ENCODE results near the gene UCN2.

UCN2 gene

DNA sequence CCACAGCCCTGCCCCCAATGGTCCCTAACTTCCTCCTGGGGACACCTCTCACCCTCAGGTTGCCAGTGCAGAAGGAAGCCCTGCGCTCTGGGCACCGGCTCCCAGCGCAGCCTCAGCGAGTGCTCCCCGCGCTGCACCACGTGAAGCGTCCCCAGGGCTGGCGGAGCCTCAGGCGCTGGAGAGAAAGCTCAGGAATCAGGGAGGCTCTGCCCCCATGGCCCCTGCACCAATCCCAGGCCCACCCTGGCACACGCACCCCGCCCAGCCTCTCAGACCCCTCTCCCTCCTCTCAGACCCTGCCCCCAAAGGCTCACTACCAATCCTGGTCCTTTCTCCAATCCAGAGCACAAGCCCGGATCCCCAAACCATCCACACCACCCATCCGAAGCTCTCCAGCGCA, 24.6 kb upstream of the UCN2 start:
- no peak for DNase-seq

DNA sequence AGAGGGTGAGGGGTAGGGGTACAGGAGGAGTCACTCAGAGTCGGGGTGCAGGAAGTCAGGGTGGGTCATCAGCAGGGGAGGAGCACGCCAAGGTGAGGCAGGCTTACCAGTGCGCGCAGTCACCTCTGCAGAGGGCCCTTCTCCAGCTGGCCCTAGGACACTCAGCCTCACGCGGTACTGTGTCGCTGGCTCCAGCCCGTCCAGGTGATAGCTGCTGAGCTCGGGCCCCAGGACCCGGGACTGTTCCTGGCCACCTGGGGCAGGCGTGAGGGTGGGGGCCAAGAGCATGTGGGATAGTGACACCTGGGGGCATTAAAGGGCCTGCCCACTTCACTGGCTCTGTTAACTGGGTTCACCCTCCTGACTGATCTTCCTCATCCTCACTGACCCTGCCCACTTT, 24.1 kb upstream of the UCN2 start:
- no peak for DNase-seq

DNA sequence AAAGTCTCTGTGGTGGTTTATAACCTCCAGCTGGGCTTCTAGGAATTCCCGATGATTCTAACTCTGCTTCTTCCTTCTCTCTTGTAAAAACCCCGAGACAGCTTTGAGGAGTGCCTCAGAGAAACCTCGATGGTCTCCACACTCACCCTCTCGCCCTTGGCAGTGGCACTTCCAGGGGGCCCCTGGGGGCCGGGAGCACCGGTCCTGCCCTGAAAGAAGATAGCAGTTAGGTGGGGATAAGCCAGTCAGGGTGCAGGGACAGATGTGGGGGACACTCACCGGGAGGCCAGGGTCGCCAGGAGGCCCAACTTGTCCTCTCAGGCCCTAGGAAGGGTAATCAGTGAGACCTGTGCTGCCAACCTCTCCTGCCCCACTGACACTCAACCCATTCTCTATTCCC, 21.8 kb upstream of the UCN2 start:
- no peak for DNase-seq

DNA sequence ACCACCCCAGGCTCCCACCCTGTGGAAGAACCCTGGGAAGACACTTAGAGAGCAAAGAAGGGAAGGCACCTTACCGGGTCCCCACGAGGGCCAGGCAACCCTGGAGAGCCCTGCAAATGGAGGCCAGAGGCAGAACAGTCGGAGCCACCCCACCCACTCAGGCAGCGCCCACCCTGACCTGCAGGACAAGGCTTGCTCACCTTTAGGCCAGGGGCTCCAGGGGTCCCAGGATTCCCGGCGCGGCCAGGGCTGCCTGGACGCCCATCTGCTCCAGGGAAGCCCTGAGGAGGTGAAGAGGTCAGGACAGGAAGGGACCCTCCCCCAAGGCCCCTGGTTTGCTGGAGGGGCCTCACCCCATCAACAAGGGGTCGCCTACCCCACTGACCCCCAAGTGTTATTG, 21.3 kb upstream of the UCN2 start:
- DNase-seq, result no peak

DNA sequence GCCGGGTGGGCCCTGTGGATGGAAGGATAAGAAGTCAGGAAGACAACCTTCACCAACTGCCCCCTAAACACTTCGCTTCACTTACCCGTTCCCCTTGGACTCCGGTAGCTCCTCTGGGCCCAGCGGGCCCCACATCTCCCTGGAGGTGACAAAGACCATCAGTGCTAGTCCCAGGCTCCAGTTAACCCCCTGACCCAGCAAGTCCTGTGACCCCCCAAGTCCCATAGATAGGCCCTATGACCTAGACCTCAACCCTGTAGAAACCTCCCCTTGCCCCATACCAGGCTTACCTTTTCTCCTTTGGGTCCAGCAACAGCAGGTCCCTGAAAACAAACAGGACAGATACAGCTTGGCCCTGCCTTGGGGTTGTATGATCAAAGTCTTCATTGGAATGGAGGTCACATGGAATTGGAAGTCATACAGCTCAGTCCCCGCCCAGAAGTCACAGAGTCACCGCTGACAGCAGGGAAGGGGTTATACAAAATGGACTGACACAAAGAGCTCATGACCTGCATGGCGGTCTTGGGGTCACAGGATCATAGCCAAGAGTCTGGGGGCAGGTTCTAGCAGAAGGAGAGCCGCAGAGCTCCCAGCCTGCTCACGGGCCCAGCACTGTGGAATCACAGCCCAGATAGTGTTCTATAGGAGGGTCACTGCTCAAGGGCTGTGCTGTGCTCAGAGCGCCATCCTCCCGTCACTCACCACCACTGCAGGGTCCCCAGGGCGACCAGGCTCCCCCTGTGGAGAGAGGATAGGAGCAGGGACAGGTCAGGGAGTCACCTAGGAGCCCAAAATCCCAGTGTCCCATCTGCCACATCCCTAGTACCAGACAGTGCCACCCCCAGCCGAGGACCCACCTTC, 18.3 kb upstream of the UCN2 start:
- no peak for DNase-seq

DNA sequence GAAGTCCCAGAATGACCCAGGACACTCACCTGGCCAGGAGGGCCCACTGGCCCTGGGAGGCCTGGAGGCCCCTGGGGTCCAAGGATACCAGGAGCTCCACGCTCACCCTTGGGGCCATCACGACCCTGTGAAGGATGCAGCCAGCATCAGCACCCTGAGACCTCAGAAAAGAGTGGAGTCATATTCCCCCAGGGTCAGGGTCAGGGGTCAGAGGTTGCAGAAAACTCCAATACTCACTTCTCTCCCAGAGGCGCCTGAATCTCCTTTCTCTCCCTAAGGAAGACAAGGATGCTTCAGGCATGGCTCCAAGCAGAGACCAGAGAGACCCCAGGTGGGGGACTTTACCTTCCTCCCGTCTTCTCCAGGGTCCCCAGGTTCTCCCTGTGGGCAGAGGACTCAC, 13.1 kb upstream of the UCN2 start:
- no peak for DNase-seq

DNA sequence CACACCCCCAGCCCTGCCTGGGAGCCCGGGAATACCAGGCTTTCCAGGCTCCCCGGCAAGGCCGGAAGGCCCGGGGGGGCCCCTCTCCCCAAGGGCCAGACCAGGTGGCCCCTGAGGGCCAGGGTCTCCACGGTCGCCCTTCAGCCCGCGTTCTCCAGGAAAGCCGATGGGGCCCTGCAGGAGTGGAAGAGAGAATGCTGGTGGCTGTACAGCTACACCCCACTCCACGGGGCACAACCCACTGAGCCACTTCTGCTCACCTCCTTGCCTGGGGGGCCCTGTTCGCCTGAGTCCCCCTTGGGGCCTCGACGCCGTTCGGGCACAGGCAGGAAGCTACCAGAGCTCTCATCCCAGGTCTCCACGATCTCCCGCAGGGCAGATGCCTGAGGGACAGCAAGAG, 11.8 kb upstream of the UCN2 start:
- no peak for DNase-seq

DNA sequence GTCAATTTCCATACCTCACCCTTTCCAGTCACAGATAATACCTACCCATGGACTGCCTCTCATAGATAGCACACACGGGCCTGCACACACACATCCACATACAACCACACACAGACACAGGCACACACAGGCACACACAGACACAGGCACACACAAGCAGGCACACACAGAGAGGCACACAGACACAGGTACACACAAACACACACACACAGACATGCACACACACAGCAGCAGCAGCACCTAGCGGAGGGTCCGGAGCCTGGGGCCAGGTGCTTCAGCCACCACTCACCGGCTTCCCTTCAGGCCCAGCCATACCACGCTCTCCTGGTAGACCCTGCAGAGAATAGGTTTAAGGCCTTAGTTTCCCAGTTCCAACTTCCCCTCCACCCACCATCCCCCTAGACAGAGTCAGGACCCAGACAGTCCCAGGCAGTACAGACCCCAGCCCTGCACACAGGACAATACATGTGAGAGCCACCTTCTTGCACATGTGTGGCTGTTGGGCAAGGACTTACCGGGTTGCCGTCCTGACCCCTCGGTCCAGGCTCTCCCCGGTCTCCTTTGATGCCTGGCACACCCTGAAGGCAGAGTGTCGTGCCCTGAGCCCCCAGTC, 10.5 kb upstream of the UCN2 start:
- DNase-seq, result no peak

DNA sequence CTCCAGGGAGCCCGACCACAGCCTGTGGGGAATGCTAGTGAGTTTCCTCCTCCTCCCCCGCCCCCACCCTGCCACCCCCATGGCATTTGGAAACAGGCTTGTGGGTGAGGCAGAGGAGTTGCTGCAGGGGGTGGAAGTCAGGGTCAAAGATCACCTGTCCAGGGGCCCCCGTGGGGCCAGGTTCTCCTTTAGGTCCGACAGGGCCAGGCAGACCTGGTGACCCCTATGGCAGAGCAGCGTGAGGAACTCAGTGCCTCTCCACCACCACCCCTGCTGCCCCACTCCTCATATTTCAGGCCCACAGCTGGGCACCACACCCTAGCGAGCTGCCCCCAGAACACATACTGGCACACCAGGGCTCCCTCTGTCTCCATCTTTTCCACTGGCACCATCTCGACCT, 8.9 kb upstream of the UCN2 start:
- no peak for DNase-seq

DNA sequence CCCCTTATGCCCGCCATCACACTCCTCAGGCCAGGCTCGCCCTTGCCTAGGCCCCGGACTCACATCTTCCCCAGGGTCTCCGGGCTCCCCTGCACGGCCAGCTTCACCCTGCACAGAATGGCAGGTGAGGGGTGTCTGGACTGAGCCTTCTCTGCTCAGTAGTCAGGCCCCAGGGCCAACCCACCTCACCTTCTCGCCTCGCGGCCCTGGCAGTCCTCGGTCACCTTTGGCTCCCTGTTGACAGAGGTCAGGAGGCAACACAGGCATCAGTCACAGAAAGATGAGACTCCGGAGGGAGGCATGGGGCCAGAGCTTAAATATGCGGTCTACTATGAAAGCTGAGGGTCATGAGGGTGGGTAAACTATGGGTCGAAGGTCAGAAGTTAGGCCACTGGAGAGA, 8.4 kb upstream of the UCN2 start:
- DNase-seq, result no peak

DNA sequence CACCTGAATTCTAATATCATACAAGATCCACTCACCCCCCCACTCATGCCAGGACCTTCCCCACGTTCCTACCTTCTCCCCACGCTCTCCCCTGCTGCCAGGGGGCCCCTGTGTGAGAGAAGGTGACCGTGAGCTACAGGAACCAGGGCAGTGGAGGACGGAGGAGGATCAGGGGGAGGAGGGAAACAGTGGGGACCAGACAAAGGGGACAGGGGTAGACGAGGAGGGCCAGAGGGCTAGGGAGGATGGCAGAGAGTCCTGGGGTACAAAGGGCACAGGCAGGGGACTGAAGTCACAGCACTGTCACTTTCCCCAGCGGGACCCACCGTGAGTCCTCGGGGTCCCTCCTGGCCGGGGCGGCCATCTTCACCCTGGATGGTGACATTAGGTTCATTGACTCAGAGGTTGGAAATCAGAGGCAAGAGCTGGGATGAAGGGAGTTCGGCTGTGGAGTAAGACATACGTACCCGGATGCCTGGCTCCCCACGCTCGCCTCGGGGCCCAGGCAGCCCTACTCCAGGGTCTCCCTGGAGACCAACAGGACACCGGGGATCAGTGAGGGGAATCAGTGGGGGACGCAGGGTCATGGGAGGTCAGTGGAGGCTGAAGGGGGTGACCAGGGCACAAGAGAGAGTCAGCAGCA, 6.3 kb upstream of the UCN2 start:
- no peak for DNase-seq

DNA sequence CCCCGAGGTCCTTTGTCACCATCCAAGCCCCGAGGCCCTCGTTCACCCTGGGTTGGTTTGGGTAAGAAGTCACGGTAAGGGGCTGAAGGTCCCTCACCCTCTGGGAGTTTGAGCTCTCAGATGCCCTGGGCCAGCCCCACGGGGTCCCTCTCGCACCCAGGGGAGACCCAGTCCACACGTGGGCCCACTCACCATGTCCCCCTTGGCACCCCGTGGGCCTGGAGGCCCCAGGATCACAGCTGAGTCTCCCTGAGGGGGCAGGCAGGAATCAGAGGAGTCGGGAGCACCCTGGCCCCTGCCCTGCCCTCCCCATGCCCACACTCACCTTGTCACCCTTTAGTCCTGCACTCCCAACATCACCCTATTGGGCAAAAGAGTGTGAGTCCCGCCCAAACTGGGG, 5.8 kb upstream of the UCN2 start:
- no peak for DNase-seq

DNA sequence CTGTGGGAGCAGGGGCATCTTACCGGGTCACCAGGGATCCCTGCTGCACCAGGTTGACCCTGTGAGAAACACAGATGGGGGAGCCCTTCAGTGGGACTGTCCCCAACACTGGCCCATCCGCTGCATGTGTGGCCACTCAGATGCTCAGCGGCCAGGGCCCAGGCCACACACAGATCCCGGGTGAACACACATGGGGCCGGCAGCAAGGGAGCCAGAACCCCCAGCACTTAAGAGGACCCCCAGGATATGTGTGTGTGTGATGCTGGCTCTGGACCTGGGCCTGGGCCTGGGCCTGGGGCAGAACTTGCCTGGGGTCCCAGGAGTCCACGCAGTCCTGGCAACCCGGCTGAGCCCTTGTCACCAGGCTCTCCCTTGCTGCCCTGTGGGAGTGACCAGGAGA, 4.9 kb upstream of the UCN2 start:
- no peak for DNase-seq

DNA sequence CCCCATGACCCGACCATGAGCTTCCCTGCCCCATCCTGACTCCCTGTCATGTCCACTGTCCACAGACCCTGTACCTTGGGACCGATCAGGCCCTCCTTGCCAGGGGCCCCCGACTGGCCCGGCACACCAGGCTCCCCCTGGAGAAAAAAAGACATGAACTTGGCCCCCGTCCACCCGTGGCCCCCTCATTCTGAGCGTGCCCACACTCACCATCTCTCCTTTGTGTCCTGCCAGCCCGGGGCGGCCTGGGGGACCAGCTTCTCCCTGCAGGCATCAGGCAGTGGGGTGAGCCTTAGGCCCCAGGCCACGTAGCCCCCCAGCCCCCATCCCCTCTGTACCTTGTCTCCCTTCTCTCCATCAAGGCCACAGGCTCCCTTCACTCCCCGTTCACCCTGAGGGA, 3.9 kb upstream of the UCN2 start:
- DNase-seq, result no peak

DNA sequence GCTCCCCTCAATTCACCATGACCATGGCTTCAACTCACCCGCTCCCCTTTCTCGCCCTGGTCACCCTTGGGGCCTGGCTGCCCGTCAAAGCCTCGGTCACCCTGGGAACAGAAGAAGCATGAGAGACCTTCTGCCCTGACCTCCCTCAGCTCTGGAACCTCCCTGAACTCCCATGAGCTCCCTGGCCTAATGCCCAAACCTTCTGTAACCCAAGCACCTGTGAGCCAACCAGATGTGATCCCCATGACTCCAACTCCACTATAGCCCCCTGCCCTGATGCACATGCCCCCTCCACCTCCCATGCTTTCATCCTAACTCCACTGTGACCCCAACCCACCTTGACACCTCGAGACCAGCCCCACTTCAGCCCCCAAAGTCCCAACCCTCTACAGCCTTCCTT, 3.5 kb upstream of the UCN2 start:
- DNase-seq, result no peak

DNA sequence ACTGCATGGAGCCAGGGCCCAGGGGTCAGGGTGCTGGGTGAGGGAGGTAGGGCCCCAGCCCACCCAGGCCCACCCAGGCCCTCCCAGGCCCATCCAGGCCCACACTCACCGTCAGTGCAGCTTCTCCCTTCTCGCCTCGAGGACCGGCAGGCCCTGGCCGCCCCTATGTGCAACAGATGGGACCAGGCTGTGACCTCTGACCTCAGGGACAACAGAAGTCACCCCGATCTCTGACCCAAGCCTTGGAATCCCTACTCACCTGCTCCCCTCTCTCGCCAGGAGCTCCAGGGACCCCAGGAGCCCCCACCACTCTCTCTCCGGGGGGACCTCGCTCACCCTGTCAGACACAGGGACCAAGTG, 2.8 kb upstream of the UCN2 start:
- no peak for DNase-seq

DNA sequence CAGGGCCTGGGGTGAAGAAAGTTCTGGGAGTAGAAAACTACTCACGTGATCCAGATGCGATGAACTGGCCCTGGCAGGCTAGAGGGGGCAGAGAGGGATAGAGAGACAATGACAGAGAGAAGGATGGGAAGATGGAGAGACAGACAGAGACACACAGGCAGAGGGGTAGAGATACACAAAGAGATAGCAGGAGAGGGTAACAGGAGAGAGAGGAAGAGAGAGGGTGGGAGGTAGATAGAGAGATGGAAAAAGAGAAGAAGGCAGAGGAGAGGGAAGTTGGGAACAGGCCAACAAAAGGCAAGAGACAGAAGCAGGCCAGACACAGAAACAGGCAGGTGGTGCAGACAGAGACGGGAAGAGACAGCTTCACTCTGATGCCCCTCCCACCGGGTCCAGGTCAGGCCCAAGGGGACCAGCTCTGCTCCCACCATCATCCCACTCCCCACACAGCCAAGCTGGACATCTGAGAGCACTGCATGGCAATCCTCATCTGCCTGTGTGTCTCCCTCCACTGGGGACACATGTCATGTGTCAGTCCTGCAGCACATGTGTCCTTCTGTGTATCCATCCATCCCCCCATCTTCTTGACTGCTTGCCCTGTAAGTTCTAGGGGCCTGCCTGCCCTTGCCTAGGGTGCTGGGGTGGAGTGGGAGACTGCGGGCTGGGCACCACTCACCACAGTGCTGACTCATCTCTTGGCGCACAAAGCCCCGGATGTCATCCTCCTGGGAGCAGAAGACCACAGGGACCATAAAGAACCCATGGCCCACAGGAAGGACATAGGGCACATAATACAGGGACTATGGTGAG, 2.2 kb upstream of the UCN2 start:
- DNase-seq, result no peak

DNA sequence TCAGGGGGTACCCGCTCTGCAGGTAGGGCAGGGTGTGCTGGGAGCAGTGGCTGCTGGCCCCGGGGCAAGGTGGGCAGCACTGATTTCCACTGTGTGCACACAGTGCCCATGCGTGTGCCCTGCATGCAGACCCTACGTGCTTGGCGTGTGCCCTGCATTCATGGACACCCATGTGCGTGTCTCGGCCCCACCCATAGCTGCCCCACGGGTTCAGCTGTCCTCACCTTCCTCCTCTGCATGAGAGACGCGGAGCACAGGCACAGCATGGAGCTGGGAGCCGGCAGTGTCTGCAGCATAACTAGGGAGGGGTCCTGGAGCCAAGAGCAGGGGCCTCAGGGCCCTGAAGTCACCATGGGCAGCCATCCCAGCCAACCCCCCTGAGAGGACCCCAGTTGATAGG, 1.6 kb upstream of the UCN2 start:
- DNase-seq, result no peak

DNA sequence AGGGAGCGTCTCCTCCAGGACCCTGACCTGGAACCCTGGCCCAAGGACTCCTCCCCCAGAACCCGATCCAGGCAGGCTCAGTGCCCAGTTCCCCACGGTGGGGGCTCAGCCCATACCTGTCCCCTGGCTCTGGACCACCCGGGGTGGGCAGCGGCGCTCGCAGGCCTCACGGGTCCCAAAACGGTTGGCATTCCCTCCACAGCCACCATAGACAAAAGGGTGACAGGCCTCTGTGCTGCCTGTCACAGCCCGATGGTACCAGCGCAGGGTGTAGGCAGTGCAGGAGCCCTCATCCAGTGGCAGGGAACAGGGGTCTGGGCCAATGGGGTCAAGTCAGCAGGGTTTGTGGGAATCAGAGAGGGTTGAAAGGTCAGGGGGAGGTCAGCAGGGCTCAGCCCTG, 1.1 kb upstream of the UCN2 start:
- no peak for DNase-seq

DNA sequence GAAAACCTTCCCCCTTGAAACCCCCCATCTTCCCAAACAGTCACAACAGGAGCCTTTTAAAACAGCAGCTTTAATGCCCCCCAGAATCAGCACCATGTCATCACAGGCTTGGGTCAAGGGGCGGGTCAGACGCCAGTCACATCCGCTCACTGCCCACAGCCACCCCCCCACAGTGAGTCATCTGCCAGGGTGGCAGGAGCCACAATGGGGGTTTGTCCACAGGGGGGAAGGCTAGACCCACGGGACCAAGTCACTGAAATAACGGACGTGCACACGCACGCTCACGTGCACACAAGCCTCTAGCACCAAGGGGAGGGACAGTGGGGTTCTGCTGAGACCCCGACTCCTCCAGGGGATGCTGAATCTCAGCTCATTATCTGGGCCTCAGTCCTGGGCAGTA, 441 bp upstream of the UCN2 start:
- peak; percentile 61 for DNase-seq

DNA sequence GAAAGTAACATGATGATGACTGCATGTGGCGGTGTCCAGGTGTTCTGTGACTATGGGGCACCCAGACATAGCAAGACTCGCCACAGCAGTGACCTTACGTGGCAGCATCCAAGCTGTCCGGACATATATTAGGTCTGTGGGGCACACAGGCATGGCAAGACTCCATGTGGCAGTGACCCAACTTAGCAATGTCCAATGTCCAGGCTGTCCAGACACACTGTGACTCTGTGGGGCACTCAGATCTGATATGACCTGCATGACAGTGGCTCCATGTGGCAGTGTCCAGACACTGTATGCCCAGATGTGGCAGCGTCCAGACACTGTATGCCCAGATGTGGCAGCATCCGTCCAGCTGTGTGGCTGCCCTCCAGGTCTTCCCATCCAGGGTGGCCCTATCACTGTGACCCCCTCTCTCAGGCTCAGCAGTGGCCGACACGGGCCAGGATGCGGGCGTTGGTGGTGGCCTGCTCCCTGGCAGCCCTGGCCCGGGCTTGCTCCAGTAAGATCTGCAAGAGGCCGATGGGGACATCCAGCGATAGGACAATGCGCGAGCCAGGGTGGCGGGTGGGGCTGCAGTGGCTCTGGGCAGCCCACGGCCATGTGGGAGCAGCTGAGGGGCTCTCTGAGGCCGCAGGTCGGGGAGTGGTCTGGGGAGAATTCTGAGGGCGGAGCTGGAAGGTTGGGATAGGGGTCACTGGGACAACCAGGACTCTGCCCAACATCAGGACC, 1.1 kb downstream of the UCN2 start:
- DNase-seq, result no peak

DNA sequence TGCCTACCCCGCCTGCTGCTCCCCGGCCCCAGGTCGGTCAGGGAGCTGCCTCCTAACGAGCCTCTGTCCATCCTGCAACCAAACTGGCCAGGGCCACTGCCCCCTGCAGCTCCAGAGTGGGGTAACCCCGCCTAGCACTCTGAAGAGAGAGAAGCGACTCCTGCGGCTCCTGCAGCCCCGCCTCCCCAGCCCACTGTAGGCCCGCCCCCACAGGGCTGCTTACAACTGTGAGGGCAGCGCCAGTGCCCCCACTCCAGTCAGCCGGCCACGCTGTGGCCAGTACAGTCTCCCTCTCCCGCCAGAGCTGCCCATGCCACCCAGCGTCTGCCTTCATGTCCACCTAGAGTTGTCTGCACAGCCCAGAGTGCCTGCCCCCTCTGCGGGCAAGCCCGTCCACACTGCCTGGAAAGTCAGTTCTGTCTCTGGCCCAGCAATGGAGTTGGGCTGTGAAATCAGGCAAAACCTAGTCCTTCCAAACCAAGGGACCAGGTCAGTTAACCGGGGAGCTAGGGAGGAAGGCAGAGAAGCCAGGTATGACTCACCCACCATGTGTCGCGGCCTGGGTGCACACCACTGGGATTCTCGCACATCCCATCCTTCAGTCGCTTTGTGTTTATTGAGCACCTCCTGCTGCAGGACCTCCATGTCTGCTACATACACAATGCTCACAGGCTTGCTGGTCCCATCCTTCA, 2.4 kb downstream of the UCN2 start:
- no peak for DNase-seq

All from CD4-positive, alpha-beta T cell treated with Interleukin-10 for 1 hour (primary cell).